ENCODE results near the gene ATP10B.

The ATP10B gene

GRCh38 chr5:160638161-160638742 lies 213.8 kb downstream of the ATP10B start:
- no peak for DNase-seq (ENCODE audit: low read depth in 3 of 3, low spot score in 1 of 3)

GRCh38 chr5:160637357-160638090 lies 214.5 kb downstream of the ATP10B start:
- DNase-seq (ENCODE audit: low read depth in 3 of 3, low spot score in 1 of 3): no peak

GRCh38 chr5:160635663-160636062 lies 216.3 kb downstream of the ATP10B start:
- no peak for DNase-seq (ENCODE audit: low read depth in 3 of 3, low spot score in 1 of 3)

GRCh38 chr5:160635046-160635445 lies 217.0 kb downstream of the ATP10B start:
- no peak for DNase-seq (ENCODE audit: low read depth in 3 of 3, low spot score in 1 of 3)

- DNase-seq (ENCODE audit: low read depth in 3 of 3, low spot score in 1 of 3): no peak
Measured at GRCh38 chr5:160629003-160629402, 223.0 kb downstream of the ATP10B start.

GRCh38 chr5:160628619-160628968 lies 223.4 kb downstream of the ATP10B start:
- no peak for DNase-seq (ENCODE audit: low read depth in 3 of 3, low spot score in 1 of 3)

- no peak for DNase-seq (ENCODE audit: low read depth in 3 of 3, low spot score in 1 of 3)
Measured at GRCh38 chr5:160627921-160628618, 223.9 kb downstream of the ATP10B start.

- no peak for DNase-seq (ENCODE audit: low read depth in 3 of 3, low spot score in 1 of 3)
Measured at GRCh38 chr5:160626322-160626721, 225.7 kb downstream of the ATP10B start.

GRCh38 chr5:160621526-160621925 lies 230.5 kb downstream of the ATP10B start:
- DNase-seq (ENCODE audit: low read depth in 3 of 3, low spot score in 1 of 3): no peak

GRCh38 chr5:160620401-160620800 lies 231.6 kb downstream of the ATP10B start:
- no peak for DNase-seq (ENCODE audit: low read depth in 3 of 3, low spot score in 1 of 3)

GRCh38 chr5:160619381-160619780 lies 232.6 kb downstream of the ATP10B start:
- no peak for DNase-seq (ENCODE audit: low read depth in 3 of 3, low spot score in 1 of 3)

GRCh38 chr5:160618286-160618685 lies 233.7 kb downstream of the ATP10B start:
- no peak for DNase-seq (ENCODE audit: low read depth in 3 of 3, low spot score in 1 of 3)

GRCh38 chr5:160616712-160617497 lies 235.1 kb downstream of the ATP10B start:
- no peak for DNase-seq (ENCODE audit: low read depth in 3 of 3, low spot score in 1 of 3)

GRCh38 chr5:160614136-160614535 lies 237.9 kb downstream of the ATP10B start:
- no peak for DNase-seq (ENCODE audit: low read depth in 3 of 3, low spot score in 1 of 3)

GRCh38 chr5:160605266-160605665 lies 246.7 kb downstream of the ATP10B start:
- DNase-seq (ENCODE audit: low read depth in 3 of 3, low spot score in 1 of 3): no peak

GRCh38 chr5:160604484-160604883 lies 247.5 kb downstream of the ATP10B start:
- no peak for DNase-seq (ENCODE audit: low read depth in 3 of 3, low spot score in 1 of 3)

GRCh38 chr5:160602744-160603143 lies 249.3 kb downstream of the ATP10B start:
- no peak for DNase-seq (ENCODE audit: low read depth in 3 of 3, low spot score in 1 of 3)

GRCh38 chr5:160601046-160601445 lies 251.0 kb downstream of the ATP10B start:
- DNase-seq (ENCODE audit: low read depth in 3 of 3, low spot score in 1 of 3): no peak

- no peak for DNase-seq (ENCODE audit: low read depth in 3 of 3, low spot score in 1 of 3)
Measured at GRCh38 chr5:160573318-160573717, 278.7 kb downstream of the ATP10B start.

- DNase-seq (ENCODE audit: low read depth in 3 of 3, low spot score in 1 of 3): no peak
Measured at GRCh38 chr5:160567031-160567705, 284.8 kb downstream of the ATP10B start.

- DNase-seq (ENCODE audit: low read depth in 3 of 3, low spot score in 1 of 3): no peak
Measured at GRCh38 chr5:160565376-160565775, 286.6 kb downstream of the ATP10B start.

All from stimulated activated CD4-positive, alpha-beta T cell treated with anti-CD3 and anti-CD28 coated beads, TNF-alpha, amount 100 ng/mL, for 1 hour (primary cell).